AG09319 (cell line): ENCODE results near the gene GARIN5A.
"Not testable (repeated sequence)": the region's sequence is repeated elsewhere in the genome, so short reads cannot be mapped to it uniquely, and the experiment has no call there.

Experiments used
- DNase-seq: peaks from one replicate; pipeline ENCODE4 v3.0.0-alpha.2; 2010; ENCODE audit warnings: low read depth; ENCODE audit errors: extremely low read depth
- CTCF ChIP-seq: IDR thresholded peaks from 2 replicates; pipeline ENCODE4 v1.5.1; 2011; ENCODE audit warnings: low read depth, mild to moderate bottlenecking, inconsistent platforms, low read length, moderate library complexity

GARIN5A gene

DNA sequence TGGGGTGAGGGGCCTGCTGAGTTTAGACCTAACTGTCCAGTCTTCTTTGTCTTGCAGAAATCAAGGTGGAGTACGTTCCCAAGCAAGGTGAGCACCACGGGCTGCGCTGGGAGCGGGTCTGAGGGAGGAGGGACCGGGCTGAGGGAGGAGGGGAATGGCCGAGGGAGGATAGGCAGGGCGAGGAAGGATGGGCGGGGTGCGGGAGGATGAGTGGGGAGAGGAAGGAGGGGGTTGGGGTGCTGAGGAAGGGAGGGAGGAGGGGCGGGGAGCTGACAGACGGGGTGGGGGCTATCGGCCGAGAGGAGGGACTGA, 25.5 kb downstream of the GARIN5A start:
- no peak for TF ChIP-seq CTCF
- DNase-seq, result no peak

DNA sequence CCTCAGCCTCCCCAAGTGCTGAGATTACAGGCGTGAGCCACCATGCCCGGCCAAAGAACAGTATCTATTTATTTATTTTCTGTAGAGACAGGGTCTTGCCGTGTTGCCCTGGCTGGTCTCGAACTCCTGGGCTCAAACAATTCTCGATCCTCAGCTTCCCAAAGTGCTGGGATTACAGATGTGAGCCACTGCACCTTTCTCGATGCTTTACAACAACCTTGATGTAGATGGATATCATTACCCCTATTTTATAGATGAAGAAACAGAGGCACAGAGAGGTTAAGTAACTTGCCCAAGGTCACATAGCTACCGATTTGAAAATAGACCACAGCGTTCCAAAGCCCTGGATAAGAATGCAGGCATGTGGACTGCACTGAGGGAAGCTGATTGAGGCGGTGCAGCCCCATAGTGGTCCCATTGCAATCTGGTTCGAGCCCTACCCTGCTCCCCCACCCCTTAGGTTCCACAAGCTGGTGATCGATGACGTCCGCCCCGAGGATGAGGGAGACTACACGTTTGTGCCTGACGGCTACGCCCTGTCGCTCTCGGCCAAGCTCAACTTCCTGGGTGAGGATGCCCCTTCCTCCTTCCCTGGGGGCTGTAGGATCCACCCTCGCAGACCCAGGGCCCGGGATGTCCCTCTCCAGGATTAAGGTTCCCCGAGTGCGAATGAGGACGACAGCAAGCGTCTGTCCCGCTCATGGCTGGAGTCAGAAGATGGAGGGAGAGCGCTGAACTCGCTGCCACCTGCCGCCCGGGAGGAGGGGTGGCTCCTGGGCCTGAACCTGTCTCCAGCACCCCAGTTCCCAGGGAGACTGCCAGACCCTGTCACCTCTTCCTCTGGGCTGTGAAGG, 26.1 kb downstream of the GARIN5A start:
- no peak for TF ChIP-seq CTCF
- DNase-seq, result no peak

GRCh38 chr19:50449236-50449899, 27.3 kb downstream of the GARIN5A start:
- no peak for TF ChIP-seq CTCF
- no peak for DNase-seq

DNA sequence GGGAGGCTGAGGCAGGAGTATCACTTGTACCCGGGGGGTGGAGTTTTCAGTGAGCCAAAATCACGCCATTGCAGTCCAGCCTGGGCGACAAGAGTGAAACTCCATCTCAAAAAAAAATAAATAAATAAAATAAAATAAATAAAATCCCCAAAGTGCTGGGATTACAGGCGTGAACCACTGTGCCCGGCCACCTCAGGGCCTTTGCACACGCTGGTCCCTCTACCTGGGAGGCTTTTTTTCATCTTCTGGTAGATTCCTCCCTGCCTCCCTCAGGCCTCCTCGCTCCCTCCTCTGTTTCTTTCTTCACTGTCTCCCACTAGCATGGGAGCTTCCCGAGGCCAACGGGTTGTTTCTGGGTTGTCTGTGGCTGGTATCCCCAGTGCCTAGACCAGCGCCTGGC, 28.9 kb downstream of the GARIN5A start:
- TF ChIP-seq CTCF, result no peak
- no peak for DNase-seq

- no peak for DNase-seq
- no peak for TF ChIP-seq CTCF
Measured at GRCh38 chr19:50447053-50447452, 29.6 kb downstream of the GARIN5A start.

- no peak for TF ChIP-seq CTCF
- no peak for DNase-seq
Measured at GRCh38 chr19:50444059-50444458, 32.6 kb downstream of the GARIN5A start.

- not testable (repeated sequence) for DNase-seq
Measured at GRCh38 chr19:50439130-50439529, 37.5 kb downstream of the GARIN5A start.
